Stimulated activated CD4-positive, alpha-beta T cell treated with anti-CD3 and anti-CD28 coated beads, Interleukin-15, amount 100 ng/mL, for 48 hours (primary cell): ENCODE results near the gene MVK.

ENCODE experiments used
- DNase-seq, 2 donors: peaks; one replicate each; pipeline ENCODE4 v3.0.0-alpha.2; 2020; ENCODE audit warnings: low read depth in 2 of 2

The MVK gene

GRCh38 chr12:109573029-109573913 lies at the start of gene MVK, which contains the start of gene MMAB:
Gene MVK (plus strand): TSS chr12:109573794. CDS start chr12:109574823, 1,029 bp downstream.
Gene MMAB (minus strand): TSS chr12:109573504. CDS start chr12:109573480, 24 bp downstream.
- DNase-seq: peak; percentile 97 to 99

- DNase-seq: no peak
These were observed 48.9 kb upstream of the MVK start for GRCh38 chr12:109524466-109525278.

GRCh38 chr12:109525279-109525585 lies 48.4 kb upstream of the MVK start:
- DNase-seq: no peak

- DNase-seq: no peak
These were observed 46.0 kb upstream of the MVK start for GRCh38 chr12:109527489-109528123.

- no peak for DNase-seq
These were observed 43.6 kb upstream of the MVK start for GRCh38 chr12:109529691-109530640.

- DNase-seq: no peak
These were observed 42.2 kb upstream of the MVK start for GRCh38 chr12:109531411-109531810.

GRCh38 chr12:109532721-109533486 lies 40.7 kb upstream of the MVK start:
- no peak for DNase-seq

- DNase-seq: no peak
These were observed 40.2 kb upstream of the MVK start for GRCh38 chr12:109533487-109533740.

- DNase-seq: no peak
These were observed 39.1 kb upstream of the MVK start for GRCh38 chr12:109534456-109534855.

GRCh38 chr12:109535231-109535862 lies 38.2 kb upstream of the MVK start:
- DNase-seq: no peak

GRCh38 chr12:109535863-109536250 lies 37.7 kb upstream of the MVK start:
- DNase-seq: no peak

GRCh38 chr12:109537136-109537535 lies 36.5 kb upstream of the MVK start:
- DNase-seq: no peak

- no peak for DNase-seq
These were observed 35.3 kb upstream of the MVK start for GRCh38 chr12:109538191-109538863.

- no peak for DNase-seq
These were observed 34.1 kb upstream of the MVK start for GRCh38 chr12:109539508-109539907.

GRCh38 chr12:109540526-109541412 lies 32.8 kb upstream of the MVK start:
- DNase-seq: no peak

GRCh38 chr12:109541413-109541726 lies 32.2 kb upstream of the MVK start:
- DNase-seq: no peak

- DNase-seq: no peak
These were observed 31.6 kb upstream of the MVK start for GRCh38 chr12:109542014-109542413.

GRCh38 chr12:109542876-109543275 lies 30.7 kb upstream of the MVK start:
- DNase-seq: no peak
